RWPE1 (cell line): ENCODE results near the gene COL4A1.

Source experiments
- CTCF ChIA-PET: fragments of 350-600 bp; sonication (Branson Sonifier 250); formaldehyde crosslinking; extraction: SDS; loops from one replicate; lab custom pipeline; 2021; lab: Yijun Ruan, JAX
- POLR2A ChIA-PET: fragments of 400-600 bp; formaldehyde crosslinking; extraction: SDS; loops from one replicate; lab custom pipeline; 2020; ENCODE audit warnings: antibody characterized with exemption; ENCODE audit not compliant: low non-redundant PET; lab: Yijun Ruan, JAX
- DNase-seq: peaks from one replicate; pipeline ENCODE4 v3.0.0; 2012; ENCODE audit warnings: low spot score
- H3K27ac ChIP-seq: fragments of 450-650 bp; 2 replicates; pipeline ENCODE4 v1.5.1; 2017
- TF ChIP-seq, protein P1 (sequence below): fragments of 450-650 bp; conservative IDR thresholded peaks from 2 replicates; pipeline ENCODE4 v1.5.1; 2017; ENCODE audit warnings: low read depth, mild to moderate bottlenecking

Gene COL4A1

DNA sequence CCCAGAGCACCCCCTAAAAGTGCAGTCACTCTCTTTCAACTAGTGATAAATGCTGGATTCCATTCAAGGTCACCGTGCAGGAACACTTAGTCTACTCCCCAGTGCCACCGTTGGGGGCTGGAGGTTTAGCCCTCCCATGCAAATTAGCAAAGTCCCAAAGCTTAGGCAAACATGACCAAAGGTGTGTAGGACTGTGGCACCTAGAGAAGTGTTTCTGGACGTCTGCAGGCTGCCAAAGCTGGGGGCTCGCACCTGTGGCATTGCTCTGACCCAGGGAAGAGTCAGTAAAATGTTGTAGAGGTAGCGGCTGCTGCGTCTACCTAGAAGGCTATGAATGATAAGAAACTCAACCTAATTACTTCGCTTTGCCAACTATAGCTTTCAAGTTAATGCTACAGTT lies 13.9 kb downstream of the COL4A1 start:
- CTCF ChIA-PET, result no interaction called here
- POLR2A ChIA-PET, result no interaction called here
- H3K27ac ChIP-seq, result no peak overlapping the region
- TF ChIP-seq, protein P1, sequence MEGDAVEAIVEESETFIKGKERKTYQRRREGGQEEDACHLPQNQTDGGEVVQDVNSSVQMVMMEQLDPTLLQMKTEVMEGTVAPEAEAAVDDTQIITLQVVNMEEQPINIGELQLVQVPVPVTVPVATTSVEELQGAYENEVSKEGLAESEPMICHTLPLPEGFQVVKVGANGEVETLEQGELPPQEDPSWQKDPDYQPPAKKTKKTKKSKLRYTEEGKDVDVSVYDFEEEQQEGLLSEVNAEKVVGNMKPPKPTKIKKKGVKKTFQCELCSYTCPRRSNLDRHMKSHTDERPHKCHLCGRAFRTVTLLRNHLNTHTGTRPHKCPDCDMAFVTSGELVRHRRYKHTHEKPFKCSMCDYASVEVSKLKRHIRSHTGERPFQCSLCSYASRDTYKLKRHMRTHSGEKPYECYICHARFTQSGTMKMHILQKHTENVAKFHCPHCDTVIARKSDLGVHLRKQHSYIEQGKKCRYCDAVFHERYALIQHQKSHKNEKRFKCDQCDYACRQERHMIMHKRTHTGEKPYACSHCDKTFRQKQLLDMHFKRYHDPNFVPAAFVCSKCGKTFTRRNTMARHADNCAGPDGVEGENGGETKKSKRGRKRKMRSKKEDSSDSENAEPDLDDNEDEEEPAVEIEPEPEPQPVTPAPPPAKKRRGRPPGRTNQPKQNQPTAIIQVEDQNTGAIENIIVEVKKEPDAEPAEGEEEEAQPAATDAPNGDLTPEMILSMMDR, result no peak
- DNase-seq, result no peak

DNA sequence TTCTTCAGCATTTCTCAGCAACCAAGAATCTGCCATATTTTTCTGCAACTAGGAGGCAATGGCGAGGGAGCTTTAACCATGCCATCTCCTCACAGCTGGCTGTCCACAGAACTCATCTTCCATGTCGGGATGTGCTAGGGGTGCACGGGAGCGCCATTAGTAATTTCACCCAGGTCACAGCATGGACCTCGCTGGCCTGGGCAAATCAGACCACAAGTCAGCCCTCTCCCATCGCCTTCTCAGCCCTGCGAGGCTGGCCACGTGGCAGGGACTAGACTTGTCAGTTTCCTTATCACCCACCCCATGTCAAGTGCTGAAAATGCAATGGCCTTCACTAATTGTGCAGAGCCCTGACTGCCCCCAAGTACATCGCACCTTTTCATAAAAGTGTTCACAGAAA lies 15.7 kb downstream of the COL4A1 start:
- no peak for DNase-seq
- ChIA-PET POLR2A (no interaction called here), CTCF (no interaction called here)
- TF ChIP-seq, protein P1, result no peak
- H3K27ac ChIP-seq, result no peak overlapping the region

DNA sequence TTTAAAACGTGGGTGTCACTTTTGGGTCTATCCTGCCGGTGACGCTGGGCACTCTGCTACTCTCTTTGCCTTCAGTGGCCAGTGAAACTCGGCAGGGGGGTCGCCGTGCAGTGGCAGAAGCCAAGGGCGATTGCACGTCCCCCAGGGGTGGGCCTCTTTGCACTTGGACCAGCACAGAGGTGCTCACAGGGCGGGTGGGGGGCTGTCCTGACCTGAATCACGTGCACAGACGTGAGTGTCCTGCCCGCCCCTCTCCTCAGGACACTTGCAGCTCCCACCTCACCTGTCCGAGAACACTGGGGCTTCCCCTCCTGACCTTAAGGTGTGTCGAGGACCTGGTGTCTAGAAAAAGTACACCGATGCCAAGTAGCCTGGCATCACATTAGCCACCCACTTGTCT lies 16.1 kb downstream of the COL4A1 start:
- DNase-seq, result no peak
- POLR2A ChIA-PET, result no interaction called here
- CTCF ChIA-PET, result no interaction called here
- TF ChIP-seq, protein P1, result no peak
- no peak overlapping the region for H3K27ac ChIP-seq

- TF ChIP-seq, protein P1, result no peak
- CTCF ChIA-PET, result no interaction called here
- no peak for DNase-seq
- H3K27ac ChIP-seq, result no peak overlapping the region
- POLR2A ChIA-PET, result no interaction called here
These were observed 16.8 kb downstream of the COL4A1 start for GRCh38 chr13:110290153-110290552.

- TF ChIP-seq, protein P1, result no peak
- POLR2A ChIA-PET, result no interaction called here
- CTCF ChIA-PET, result no interaction called here
- H3K27ac ChIP-seq, result no peak overlapping the region
- no peak for DNase-seq
These were observed 17.3 kb downstream of the COL4A1 start for GRCh38 chr13:110289661-110290060.

DNA sequence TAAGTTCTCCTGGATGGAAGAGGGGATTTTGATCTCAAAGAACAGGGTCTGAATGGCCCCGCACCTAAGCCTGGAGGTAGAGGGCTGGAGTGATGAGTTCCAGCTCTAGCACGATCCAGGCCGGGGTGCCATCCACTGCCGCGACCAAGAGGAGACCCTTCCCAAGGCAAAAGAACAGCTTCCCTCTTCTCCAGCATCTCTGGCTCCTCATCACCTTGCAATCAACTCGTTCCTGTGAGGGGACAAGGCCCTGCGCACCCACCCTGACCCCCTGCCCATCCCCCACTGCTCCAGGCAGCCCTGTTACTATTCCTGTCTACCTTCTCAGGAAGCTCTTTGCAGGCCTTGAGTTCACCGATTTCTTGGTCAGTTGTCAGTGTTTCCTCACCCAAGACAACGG lies 17.8 kb downstream of the COL4A1 start:
- H3K27ac ChIP-seq, result no peak overlapping the region
- CTCF ChIA-PET, result no interaction called here
- DNase-seq, result no peak
- POLR2A ChIA-PET, result no interaction called here
- TF ChIP-seq, protein P1, result no peak
